Stomach (tissue), 9 donors: Measurements from ENCODE around the gene GFPT2. TPM values are rescaled to one million over a fixed set of nuclear protein-coding genes. Genes with fewer than 3 reads are reported as not detected.

Source experiments
- DNase-seq, 2 donors: peaks; one replicate each; pipeline versions ENCODE4 v3.0.0 to v3.0.0-alpha.2; 2013 to 2019
- H3K27ac ChIP-seq, 5 donors: fragments of 200-600 bp in 4 of 5; sonication (generic) in 4 of 5; one replicate each; pipeline ENCODE4 v1.5.1; 2013 to 2019; ENCODE audit warnings: mild to moderate bottlenecking in 1 of 5, moderate library complexity in 1 of 5
- H3K27me3 ChIP-seq, 3 donors: fragments of 200-600 bp; sonication (generic); one replicate each; pipeline ENCODE4 v1.5.1; 2017 to 2019; ENCODE audit warnings: mixed run types in 1 of 3
- H3K36me3 ChIP-seq, 4 donors: fragments of 200-600 bp; sonication (generic); 1 replicate in 3 of 4; 2 replicates in 1 of 4; pipeline ENCODE4 v1.5.1; 2016 to 2019
- H3K4me1 ChIP-seq, 4 donors: fragments of 200-600 bp; sonication (generic); one replicate each; pipeline ENCODE4 v1.5.1; 2016 to 2019
- H3K4me3 ChIP-seq, 4 donors: fragments of 200-600 bp; sonication (generic) in 3 of 4; one replicate each; pipeline ENCODE4 v1.5.1; 2016 to 2019; ENCODE audit warnings: mild to moderate bottlenecking in 1 of 4
- H3K9me3 ChIP-seq, 4 donors: fragments of 200-600 bp; sonication (generic); one replicate each; pipeline ENCODE4 v1.5.1; 2016 to 2019
- EP300 ChIP-seq: sonication (generic); formaldehyde crosslinking; IDR thresholded peaks from one replicate; pipeline ENCODE4 v1.6.1; 2017; ENCODE audit warnings: antibody characterized with exemption
- POLR2A ChIP-seq, 4 donors: fragments of 450-650 bp; IDR thresholded peaks; one replicate each; pipeline ENCODE4 v1.6.1; 2016; ENCODE audit warnings: antibody characterized with exemption in 4 of 4, control low read depth in 2 of 4, mild to moderate bottlenecking in 1 of 4, moderate library complexity in 1 of 4
- POLR2AphosphoS5 ChIP-seq, 3 donors: sonication (generic); formaldehyde crosslinking; IDR thresholded peaks; one replicate each; pipeline ENCODE4 v1.6.1; 2016; ENCODE audit warnings: antibody characterized with exemption in 3 of 3
- WGBS, 5 donors: extraction: QIAGEN DNeasy Blood & Tissue Kit in 3 of 5; methylation state at CpG; one replicate each; pipeline versions ENCODE4 v1.1.5 to v1.1.7; 2013 to 2018; 5-methylcytosine and 5-hydroxymethylcytosine counted together
- intact Hi-C: fragments of 100-400 bp; cut with DNase I; formaldehyde crosslinking; loops from one replicate; pipeline ENCODE4 v1.15.1; 2023; ENCODE audit warnings: low total_unique reads
- polyA plus RNA-seq, 3 donors: library from polyadenylated mRNA; stranded (reverse); fragments of 200-250 nt; gene quantifications; one replicate each; pipeline ENCODE4 v1.2.3, GENCODE V29; 2013
- total RNA-seq, 5 donors: library from RNA; depleted of rRNA; stranded (reverse); fragments of >200 nt; gene quantifications; one replicate each; pipeline versions ENCODE4 v1.1.0 to v1.2.3, GENCODE V29; 2014 to 2016
- TF ChIP-seq, protein P1 (sequence below), 7 experiments: fragments of 450-650 bp in 4 of 7; fragments of 200-600 bp in 3 of 7; sonication (generic) in 3 of 7; IDR thresholded peaks; one replicate each; pipeline ENCODE4 v1.5.1; 2016 to 2019; ENCODE audit warnings: antibody characterized with exemption in 7 of 7, control low read depth in 2 of 7, mild to moderate bottlenecking in 1 of 7
- donor health status: healthy with polysubstance abuse.
- donor health status: Bipolar disorder and iron deficiency.
- donor health status: healthy.

Gene GFPT2
- total and polyA plus RNA-seq, 8 donors = 3.5 to 54.5 (median 8.3) TPM

- Histone ChIP-seq H3K36me3 (no peaks in the 10 kb centered on the region), H3K27ac (no peak overlapping the region), H3K4me3 (no peak overlapping the region), H3K27me3 (peaks cover 0 to 17% (median 16%) of the 10 kb centered on the region in 3 donors), H3K9me3 (no peaks in the 10 kb centered on the region), H3K4me1 (peaks cover 7 to 33% (median 18%) of the 10 kb centered on the region in 4 donors)
- DNase-seq = no peak
- TF ChIP-seq, protein P1, sequence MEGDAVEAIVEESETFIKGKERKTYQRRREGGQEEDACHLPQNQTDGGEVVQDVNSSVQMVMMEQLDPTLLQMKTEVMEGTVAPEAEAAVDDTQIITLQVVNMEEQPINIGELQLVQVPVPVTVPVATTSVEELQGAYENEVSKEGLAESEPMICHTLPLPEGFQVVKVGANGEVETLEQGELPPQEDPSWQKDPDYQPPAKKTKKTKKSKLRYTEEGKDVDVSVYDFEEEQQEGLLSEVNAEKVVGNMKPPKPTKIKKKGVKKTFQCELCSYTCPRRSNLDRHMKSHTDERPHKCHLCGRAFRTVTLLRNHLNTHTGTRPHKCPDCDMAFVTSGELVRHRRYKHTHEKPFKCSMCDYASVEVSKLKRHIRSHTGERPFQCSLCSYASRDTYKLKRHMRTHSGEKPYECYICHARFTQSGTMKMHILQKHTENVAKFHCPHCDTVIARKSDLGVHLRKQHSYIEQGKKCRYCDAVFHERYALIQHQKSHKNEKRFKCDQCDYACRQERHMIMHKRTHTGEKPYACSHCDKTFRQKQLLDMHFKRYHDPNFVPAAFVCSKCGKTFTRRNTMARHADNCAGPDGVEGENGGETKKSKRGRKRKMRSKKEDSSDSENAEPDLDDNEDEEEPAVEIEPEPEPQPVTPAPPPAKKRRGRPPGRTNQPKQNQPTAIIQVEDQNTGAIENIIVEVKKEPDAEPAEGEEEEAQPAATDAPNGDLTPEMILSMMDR (IDR thresholded peaks at IDR 0.05) = no peak
- TF ChIP-seq POLR2A (IDR thresholded peaks at IDR 0.05) (no peak), POLR2AphosphoS5 (IDR thresholded peaks at IDR 0.05) (no peak), EP300 (no peak)
- intact Hi-C loops = no loop called here
- WGBS, 5 donors = 79 to 90% (median 82%) methylated on average over 9 to 10 of the region's 10 CpGs
These were observed 5.4 kb downstream of the GFPT2 start for GRCh38 chr5:180347702-180348101.

GRCh38 chr5:180346358-180346757, 6.8 kb downstream of the GFPT2 start:
- no peak for DNase-seq
- WGBS, 5 donors = 92 to 95% (median 94%) methylated on average over 14 of the region's 14 CpGs

DNA sequence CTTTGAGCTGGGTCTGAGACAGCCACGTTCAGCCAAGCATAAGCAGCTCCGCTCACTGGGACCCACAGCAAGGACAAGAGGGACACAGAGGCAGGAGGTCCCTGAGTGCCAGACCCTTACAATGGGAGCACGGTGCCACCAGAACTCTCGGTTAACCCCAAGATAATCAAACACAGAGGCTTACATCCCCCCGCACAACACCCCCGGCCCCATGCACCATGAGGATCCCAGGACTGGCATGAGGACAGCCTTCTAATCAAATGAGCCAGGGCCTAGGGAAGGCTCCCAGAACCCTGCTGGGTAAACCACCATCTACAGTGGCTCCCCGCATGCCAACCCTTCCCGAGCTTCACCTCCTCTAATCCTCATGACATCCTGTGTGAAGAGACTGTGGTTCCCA, 7.4 kb downstream of the GFPT2 start:
- TF ChIP-seq EP300 (no peak), POLR2AphosphoS5 (IDR thresholded peaks at IDR 0.05) (no peak), POLR2A (IDR thresholded peaks at IDR 0.05) (no peak)
- TF ChIP-seq, protein P1 (IDR thresholded peaks at IDR 0.05) = no peak
- Histone ChIP-seq H3K9me3 (no peaks in the 10 kb centered on the region), H3K27me3 (peaks cover 0 to 3% (median 0%) of the 10 kb centered on the region in 3 donors), H3K4me1 (peaks cover 0 to 18% (median 6%) of the 10 kb centered on the region in 4 donors), H3K4me3 (no peak overlapping the region), H3K36me3 (no peaks in the 10 kb centered on the region), H3K27ac (no peak overlapping the region)
- 88 to 94% (median 91%) methylated on average over 6 to 8 of the region's 8 CpGs for WGBS, 5 donors
- DNase-seq = no peak
- intact Hi-C loops = no loop called here

More at GRCh38 chr5:180346358-180346757, 6.8 kb downstream of the GFPT2 start:
- no peaks in the 10 kb centered on the region for H3K36me3 ChIP-seq
- TF ChIP-seq, protein P1 (IDR thresholded peaks at IDR 0.05) = no peak
- TF ChIP-seq POLR2AphosphoS5 (IDR thresholded peaks at IDR 0.05) (no peak), EP300 (no peak), POLR2A (IDR thresholded peaks at IDR 0.05) (no peak)
- no peaks in the 10 kb centered on the region for H3K9me3 ChIP-seq
- no peak overlapping the region for H3K4me3 ChIP-seq
- peaks cover 0 to 21% (median 7%) of the 10 kb centered on the region in 4 donors for H3K4me1 ChIP-seq
- H3K27me3 ChIP-seq = peaks cover 0 to 3% (median 3%) of the 10 kb centered on the region in 3 donors
- H3K27ac ChIP-seq = no peak overlapping the region
- intact Hi-C loops = no loop called here

- peaks cover 0 to 18% (median 6%) of the 10 kb centered on the region in 4 donors for H3K4me1 ChIP-seq
- TF ChIP-seq POLR2AphosphoS5 (IDR thresholded peaks at IDR 0.05) = no peak
- TF ChIP-seq, protein P1 (IDR thresholded peaks at IDR 0.05) = no peak
- no peak for TF ChIP-seq POLR2A (IDR thresholded peaks at IDR 0.05)
- no peak for TF ChIP-seq EP300
- no peak overlapping the region for H3K27ac ChIP-seq
- H3K36me3 ChIP-seq = no peaks in the 10 kb centered on the region
- no peak for DNase-seq
- 77 to 86% (median 81%) methylated on average over 6 to 8 of the region's 8 CpGs for whole genome bisulfite sequencing, 5 donors
- H3K4me3 ChIP-seq = no peak overlapping the region
- intact Hi-C loops = no loop called here
- no peaks in the 10 kb centered on the region for H3K9me3 ChIP-seq
- H3K27me3 ChIP-seq = peaks cover 0 to 3% (median 0%) of the 10 kb centered on the region in 3 donors
These were observed 8.0 kb downstream of the GFPT2 start for GRCh38 chr5:180345186-180345585.
